Retina (tissue), 1 donor: ENCODE data around the gene TNS1.

Experiments
- DNase-seq: peaks from one replicate; pipeline ENCODE4 v3.0.0-alpha.2; 2016

Gene TNS1

DNA sequence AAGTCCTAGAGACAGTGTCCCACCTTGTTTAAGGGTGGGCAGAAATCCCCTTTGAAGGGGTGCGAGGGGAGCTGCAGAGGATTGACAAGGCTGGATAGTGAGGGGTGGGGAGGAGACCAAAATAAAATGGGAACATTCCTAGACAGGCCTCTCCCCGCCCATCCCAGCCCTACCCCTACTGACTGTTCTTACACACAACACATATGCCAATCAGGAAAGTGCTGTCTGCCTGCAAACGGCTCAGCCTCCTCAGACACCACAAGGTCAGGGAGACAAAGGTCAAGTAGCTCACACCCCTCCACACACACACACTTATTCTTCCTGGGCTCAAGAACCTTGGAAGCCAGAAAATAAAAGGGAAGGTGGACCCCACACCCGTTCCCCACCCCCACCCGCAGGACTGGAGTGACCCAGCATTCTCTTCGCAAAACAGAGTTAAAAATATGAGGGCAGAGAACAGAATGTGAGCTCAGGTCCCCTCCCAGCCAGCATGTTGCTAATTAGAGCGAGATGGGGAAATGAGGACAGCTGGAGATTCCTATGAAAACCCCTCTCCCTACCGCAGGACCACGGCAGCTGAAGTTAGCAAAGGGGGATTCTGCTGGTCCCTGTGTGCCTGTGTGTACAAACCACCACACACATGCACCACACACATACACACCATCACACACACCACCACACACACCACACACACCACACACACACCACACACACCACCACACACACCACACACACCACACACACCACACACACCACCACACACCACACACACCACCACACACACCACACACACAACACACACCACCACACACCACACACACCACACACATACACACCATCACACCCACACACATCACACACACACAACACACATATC, 197.8 kb downstream of the TNS1 start:
- DNase-seq, result peak; percentile 75

DNA sequence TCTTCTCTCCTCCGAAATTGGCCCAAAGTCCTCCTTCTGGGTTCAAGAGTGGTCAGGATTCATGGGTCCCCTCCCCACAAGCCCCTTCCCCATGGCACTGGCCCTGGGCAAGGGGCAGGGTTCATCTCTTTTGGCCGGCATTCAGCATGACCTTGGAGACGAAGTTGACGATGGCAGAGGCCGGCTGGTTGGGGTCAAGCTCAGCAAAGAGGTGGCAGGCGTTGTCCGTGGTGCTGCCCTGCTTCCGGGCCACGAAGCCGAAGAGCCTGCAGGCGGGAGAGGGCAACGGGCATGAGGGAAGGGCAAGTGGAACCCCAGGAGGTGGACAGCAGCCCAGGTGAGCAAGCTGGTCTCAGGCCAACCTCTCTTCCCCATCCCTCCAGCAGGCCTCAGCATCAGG, 198.5 kb downstream of the TNS1 start:
- DNase-seq, result no peak

DNA sequence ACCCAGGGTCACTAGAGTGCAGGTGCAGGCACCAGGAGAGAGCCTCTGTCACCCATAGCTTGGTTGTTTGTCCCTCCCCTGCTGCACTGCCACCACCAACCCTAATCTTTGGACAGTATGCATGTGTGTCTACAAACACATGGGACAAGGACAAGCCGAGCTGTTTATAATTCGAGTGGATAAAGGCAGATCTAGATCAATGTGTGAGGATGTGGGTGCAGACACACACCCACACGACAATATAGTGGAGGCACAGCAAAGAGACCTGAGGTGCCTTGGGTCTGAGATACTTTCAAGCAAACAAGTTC, 199.2 kb downstream of the TNS1 start:
- no peak for DNase-seq

DNA sequence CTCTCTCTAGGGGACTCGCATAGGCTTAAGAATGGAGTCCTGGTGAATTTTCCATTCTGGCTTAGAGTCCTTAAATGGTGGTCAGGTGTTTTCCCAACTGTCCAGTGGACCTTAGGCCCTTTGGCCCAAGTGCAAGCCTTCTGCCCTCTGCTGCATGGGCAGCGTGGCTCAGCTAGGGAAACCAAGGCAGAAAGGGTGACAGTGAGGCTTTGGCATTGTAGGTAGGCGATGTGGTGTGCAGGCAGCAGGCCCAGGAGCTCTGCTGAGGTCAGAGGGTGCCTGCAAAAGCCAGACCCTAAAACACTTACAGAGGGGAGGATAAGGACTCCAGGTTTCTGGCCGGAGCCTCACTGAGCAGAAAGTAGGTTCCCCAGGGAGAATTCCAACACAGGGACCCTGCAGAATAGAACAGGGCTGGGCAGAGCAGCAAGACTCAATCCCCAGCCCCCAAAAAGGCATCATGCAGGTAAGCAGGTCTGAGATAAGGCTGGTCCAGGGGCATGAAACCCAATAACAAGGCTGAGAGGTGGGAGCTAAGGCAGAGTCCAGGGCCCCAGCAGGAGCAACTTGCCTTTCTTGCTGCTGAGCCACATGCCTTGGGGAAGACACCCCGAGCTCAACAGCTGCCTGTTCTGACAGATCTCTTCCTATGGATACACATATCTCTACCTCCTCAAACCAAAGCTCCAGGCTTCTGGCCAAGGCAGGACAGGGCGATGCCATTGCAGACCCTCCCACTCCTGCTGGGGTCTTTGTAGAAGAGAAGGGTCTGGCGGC, 199.7 kb downstream of the TNS1 start:
- no peak for DNase-seq

DNA sequence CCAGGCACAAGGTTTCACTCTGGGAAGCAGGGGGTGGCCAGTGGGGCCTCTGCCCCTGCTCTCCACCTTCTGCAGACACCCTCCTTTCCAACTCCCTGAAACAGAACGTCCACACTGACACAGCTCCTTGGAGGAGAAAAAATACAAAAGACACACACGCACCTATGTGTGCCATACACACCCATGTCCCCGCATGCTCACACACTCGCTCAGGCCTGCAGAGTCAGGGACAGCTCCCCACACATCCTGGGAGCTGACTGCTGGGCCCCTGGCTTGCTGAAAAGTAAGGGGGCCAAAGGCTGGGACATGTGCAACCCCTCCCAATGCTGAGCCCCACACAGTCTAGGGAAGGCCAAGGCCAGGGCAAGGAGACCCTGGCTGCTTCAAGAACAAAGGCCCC, 200.5 kb downstream of the TNS1 start:
- DNase-seq, result no peak

DNA sequence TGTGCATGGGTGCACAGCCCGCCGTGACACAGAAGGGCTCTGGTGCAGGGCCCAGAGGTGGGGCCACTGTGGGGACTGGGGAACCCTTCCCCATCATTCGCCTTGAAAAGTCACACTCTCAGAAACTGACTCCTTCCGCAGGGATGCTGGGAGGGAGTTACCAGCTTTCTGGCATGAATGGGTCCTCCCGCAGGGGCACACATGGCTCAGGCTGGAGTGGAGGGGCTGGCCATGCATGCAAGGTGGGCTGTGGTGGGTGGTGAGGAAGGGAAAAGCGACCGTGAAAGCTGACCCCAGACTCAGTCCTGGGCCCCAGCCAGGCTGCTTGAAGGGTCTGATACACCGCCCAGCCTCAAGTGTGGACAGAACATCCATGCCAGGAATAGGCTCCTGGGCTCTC, 201.1 kb downstream of the TNS1 start:
- no peak for DNase-seq

DNA sequence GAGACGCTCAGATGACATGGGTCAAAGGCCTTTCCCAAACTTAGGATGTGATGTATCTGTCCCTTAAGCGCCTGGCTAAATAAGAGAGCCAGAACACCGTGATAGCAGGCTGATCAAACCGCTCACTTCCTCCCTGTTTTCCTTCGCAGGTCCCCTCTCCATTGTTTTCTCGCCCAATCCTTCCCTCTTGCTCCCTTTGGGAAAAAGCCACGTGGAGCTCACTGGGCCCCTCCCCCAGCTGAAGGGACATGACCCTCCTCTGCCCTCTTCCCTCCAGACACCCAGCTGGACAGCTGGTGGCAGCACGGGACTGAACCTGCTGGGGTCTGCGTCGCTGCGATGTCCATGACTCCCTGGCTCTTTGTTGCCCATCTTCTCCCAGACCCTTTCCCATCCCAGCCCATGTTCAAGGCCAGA, 201.7 kb downstream of the TNS1 start:
- peak; percentile 63 for DNase-seq

DNA sequence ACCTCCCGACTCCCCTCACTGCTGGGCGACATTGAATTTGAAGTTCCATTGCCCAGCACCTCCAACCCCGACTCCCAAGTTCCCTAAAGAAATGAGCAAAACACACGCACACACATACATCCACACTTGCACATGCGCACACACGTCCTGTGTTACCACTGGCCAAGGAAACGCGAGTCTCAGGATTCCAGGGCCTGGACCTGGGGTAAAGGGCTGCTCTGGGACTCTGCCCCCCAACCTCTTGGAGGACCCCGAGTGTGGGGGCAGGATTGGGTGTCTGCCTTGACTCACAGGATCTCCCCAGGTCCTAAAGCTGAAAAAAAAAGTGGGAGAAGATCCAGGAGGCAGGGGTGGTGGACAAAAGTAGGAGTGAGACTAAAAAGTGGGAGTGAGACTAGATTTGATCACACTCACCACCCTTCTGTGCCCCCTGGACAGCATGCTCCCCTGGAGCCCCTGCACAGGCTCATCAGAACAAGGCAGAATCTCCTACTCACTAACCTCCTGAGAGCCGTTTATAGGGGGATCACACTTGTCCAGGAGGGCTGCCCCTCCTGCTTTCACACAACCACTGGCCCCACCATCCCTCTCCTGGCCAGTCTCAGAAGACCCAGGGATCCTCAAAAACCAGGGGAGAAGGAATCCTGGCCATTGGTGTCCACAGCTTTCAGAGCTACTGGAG, 202.2 kb downstream of the TNS1 start:
- no peak for DNase-seq

DNA sequence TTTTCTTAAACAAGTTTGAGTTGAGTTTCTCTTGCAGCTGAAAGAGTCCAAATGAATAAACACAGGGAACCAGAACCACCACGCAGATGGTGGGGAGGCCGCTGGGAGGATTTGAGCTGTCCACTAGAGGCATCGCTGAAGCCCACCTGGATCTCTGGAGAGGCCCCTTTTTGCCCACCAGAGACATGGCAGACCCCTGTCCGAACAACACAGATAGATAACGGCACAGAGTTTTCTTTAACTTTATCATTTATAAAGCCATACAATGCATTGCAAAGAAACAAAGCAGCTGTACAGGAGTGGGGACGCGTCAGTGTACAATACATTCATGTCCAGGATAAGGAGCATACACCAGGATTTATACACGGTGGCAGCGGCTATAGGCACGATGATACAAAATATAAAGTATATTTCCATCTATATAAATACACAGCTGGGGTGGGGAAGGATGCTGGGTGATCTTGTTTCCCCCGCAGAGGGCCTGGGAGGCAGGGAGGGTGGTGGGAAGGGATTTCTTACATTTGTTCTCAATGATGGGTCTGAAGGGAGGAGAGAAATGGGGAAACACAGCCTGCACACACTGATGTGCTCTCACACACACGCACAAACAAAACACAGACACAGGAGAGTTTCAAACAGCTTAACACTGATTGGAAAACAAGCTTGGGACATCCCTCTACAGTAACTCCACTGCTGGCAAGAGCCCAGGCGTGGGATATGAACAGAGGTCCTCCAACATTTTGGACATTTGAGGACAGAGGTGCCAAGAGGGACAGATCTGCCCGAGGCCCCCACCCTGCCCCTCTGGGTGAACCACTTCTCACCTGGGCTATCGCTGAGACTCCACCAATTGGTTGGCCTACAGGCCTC, 203.0 kb downstream of the TNS1 start:
- no peak for DNase-seq

DNA sequence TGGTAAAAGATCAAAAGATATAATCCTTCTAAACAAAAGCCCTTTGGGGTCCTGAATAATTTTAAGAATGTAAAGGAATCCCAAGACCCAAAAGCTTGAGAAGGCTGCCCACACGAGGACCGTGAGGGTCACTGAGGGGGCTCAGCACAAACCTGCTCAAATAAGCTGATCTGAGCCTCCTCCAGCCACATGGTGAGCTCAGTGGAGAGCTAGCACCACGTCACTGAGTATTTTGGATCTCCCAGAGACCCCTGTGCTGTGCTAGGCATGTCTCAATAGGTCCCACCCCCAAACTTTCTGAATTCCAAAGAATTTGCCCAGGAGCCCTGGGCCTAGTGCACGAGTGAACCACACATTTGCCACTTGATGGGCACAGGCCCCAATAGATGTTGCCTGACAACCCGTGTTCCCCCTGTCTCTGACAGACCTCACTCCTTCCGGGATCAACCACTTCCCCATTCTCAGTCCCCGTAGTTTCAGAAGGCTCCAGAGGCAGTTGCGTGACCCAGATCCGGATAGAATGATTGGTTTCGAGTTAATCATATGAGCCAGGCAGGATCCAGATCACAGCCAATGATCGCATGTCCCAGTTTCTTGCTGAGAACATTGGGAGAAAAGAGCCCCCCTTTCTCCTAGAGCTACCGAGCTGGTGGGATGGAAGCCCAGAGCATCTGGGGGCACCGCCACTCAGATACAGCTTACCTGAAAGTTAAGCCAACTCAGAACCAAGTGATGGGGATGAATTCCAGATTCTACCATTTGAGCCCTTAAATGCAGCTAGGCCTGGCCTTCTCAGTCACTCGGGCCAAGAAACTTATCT, 203.8 kb downstream of the TNS1 start:
- no peak for DNase-seq

DNA sequence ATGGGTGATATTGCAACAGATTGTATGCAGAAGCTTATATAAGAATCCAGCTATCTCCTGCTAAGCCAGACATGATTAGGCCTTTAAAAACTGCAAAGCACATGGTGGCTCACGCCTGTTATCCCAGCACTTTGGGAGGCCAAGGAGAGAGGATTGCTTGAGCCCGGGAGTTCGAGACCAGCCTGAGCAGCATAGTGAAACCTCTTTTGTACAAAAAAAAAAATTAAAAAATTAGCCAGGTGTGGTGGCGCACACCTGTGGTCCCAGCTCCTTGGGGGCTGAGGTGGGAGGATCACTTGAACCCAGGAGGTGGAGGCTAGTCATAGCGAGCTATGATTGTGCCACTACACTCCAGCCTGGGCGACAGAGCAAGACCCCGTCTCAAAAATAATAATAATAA, 204.6 kb downstream of the TNS1 start:
- DNase-seq, result no peak

DNA sequence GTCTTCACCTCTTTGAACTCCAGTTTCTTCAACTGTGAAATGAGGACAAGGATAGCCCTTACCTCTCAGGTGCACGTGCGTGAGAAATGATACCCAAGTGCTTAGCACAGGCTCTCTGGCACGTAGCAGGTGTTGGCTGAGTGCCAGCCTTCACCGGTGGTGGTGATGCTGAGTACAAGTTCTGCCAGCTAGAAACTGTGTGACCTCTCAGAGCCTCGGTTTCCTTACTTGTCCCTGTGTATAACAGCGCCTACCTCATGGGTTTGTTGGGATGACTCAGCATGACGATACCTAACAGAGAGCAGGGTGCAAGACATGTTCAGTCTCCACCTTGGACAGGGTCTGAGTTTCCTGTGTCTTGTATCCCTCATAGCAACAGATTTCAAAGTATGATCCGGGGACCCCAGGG, 205.1 kb downstream of the TNS1 start:
- DNase-seq, result no peak

DNA sequence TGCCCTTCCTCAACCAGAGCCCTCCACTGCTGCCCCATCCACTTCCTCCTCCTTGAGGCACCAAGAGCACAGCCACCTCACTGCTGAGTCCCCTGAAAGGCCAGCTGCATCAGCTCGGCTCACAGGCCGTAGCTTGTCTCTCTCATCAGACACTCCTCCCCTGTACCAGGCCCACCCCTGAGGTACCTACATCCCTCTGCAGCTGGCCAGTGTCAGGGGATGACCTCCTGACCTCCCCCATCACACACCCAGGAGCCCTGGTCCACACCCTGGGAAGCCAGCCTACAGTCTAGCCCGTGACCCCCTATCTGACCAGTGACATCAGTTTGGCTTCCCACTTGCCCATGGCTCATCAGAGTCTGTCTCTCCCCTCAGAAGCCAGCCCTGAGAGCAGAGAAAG, 205.6 kb downstream of the TNS1 start:
- DNase-seq, result no peak

DNA sequence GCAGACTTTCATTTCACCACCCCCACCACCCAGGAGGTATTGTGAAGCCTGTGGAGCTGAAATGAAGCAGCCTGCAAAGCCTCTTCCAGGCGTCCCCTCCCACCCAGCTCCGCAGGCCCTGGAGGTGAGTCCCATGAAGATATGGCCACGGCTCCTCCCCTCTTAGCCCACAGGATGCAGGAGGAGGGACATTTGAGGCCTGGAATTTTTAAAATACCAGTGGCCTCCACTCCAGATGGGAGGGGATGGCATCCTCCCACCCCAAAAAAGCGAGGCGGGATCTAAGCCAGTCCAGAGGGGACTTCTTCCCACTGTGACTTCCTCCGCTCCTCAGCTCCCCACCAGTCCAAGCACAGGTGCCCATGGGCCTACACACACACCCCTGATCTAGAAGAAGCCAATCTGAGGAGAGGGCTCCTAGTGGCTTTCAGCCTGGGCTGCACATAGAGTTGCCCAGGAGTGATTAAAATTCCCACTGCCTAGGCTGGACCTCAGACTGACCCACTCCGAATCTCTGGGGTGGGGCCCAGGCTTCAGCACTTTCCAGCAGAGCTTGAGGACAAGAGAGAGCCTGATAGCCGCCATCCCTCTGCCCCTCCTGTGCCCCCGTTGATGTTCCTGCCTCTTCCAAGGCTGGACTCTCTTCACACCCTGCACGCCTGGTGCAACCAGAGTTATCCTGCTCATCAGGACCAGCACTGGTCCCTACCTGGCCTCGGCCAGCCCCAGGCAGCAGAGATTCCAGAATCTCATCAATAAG, 206.9 kb downstream of the TNS1 start:
- DNase-seq, result no peak

DNA sequence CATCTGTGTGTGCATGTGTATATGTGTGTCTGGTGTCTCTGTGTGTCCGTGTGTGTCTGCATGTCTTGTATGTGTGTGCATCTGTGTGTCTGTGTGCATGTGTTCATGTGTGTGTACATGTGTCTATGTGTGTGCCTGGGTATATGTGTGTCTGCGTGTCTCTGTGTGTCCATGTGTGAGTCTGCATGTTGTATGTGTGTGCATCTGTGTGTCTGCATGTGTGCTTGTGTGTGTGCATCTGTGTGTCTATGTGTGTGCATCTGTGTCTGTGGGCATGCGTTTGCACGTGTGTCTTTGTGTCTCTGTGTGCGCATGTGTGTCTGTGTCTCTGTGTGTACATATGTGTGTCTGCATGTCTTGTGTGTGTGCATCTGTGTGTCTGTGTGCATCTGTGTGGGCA, 207.7 kb downstream of the TNS1 start:
- DNase-seq, result no peak

DNA sequence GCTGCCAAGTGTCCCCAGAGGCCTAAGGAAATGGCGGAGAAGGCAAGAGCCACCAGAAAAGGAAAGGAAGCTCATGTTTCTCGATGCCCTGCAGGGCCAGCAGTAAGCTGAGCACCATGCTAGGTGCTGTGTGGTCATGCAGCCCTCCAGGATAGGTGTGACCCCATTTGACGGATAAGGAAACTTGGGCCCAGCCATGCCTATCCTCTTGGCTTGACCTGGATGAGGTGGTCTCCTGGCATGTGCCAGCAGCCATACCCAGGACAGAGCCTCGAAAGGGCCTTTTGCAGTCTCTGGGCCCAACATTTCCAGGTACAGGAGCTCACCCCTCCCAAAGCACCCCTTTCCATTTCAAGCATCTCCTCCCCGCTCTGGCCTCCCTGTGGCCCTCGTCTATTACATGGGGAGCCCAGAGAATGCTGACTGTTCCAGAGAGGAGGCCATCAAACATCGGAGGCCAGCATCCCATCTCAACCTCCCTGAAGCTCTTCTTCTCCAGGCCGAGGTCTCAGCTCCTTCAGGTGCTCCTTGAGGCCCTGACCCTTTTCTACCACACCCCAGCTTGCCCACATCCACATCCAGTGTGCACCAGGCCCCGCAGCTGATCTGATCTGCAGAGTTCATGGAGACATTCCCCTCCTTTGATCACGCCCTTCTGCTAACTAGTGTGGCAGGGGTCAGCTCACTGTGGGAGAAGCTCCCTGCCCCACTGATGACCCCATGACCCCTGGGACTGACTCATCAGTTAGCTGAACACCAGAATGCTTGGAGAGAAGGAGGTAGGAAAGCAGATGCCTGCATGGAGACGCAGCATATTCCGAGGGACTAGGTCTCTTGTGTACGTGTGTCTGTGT, 208.4 kb downstream of the TNS1 start:
- no peak for DNase-seq

DNA sequence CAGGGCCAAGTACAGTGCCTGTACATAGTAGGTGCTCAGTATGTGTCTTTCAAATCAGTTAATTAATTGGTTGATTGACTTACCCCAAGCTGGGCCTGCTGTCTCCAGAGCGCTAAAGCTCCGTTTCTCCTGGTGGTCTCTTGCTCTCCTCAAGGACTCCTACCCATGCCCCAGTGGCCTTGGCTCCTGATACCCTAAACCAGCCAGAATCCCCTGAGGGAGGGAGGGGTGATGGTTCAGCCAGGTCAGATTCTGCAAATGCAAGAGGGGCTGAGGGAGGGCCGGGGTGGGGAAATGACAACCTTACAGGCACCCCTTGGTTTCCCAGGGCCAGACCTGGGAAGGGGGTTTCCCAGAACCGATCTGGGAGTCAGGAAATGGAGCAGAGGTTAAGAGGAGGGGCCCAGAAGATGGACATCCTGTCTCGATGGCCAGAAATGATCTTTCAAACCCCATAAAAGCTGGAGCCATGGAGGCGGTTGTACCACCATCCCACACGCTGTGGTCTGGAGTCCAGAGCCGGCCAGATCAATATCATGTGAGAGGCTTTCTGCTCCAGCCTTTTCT, 209.1 kb downstream of the TNS1 start:
- no peak for DNase-seq

DNA sequence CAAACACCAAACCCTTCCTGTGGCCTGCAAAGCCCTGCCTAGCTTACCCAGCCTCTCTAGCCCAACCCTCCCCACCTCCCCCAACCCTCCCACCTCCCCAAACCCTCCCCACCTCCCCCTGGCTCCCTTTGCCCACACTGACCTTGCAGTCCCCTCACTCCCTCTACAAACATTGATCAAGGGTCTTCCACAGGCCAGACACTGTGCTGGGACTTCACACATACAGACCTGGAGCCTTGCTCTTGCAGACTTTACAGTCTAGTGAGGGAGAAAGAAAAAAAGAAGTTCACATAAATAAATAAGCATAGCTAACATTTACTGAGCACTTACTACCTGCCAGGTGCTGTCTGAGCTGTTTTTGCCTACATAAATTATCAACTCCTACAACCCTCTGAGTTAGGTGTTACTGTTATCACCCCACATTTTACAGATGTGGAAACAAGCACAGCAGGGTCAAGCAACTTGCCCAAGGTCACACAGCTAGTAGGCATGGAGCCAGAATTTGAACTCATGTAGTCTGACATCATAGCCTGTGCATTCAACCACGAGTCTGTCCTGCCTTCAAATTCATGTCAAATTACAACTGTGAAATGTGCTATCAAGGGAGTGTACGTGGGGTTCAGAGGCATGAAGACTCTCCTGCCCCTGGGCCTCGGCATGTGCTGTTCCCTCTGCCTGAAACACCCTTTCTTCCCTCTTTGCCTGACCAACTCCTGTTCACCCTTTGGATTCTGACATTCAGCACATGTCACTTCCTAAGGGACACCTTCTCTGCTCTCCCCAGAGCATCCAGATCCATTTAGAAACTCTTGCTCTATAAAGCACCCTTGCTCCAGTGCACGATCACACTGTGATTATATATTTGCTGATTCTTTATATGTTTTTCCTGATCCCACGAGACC, 209.9 kb downstream of the TNS1 start:
- no peak for DNase-seq

DNA sequence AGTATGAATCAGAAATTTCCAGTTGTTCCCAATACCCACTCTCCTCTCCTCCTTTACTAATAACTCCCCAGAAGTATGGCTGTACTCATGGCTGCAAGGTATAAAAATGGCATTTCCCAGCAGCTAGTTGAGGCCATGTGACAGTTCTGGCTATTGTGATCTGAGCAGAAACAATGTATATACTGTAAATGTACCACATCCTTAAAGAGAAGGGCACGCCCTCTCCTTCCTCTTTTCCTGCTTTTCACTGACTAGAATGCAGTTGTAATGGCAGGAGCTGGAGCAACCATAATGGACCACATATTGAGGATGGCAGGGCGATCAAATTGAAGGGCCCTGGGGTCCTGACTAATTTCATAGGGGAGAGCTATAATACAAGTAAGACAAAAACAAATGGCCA, 211.2 kb downstream of the TNS1 start:
- no peak for DNase-seq
